IMR-90 (cell line): ENCODE measurements around the gene PIH1D1. TPM values are rescaled to one million over a fixed set of nuclear protein-coding genes. Genes with fewer than 3 reads are reported as not detected.

ENCODE experiments used
- ATAC-seq: fragments of 200-7000 bp; cut with Tn5 transposase; 2 replicates; pipeline ENCODE4 v1.9.1; 2020; ENCODE audit warnings: low read depth, mild to moderate bottlenecking, moderate library complexity
- BruUV-seq: library from RNA; stranded (reverse); fragments of 400-500 nt; replicated peaks from 2 replicates; lab custom pipeline; 2021; lab: Mats Ljungman, UMichigan
- CTCF ChIA-PET: fragments of 300-600 bp; formaldehyde crosslinking; extraction: SDS; loops from one replicate; lab custom pipeline; 2021; ENCODE audit warnings: antibody characterized with exemption; lab: Yijun Ruan, JAX
- POLR2A ChIA-PET: fragments of 300-600 bp; sonication (Branson Sonifier 250); formaldehyde crosslinking; loops from one replicate; lab custom pipeline; 2022; ENCODE audit warnings: antibody characterized with exemption; ENCODE audit not compliant: unreplicated experiment; lab: Charles Lee
- DNase-seq: peaks from one replicate; pipeline ENCODE4 v3.0.0; 2013
- H2AFZ ChIP-seq: replicated peaks from 2 replicates; pipeline ENCODE3; 2013; ENCODE audit warnings: low read length, mild to moderate bottlenecking; ENCODE audit not compliant: poor library complexity
- H2AK5ac ChIP-seq: 2 replicates; pipeline ENCODE4 v1.6.1; 2013; ENCODE audit warnings: low read depth, low read length, inconsistent platforms
- H2AK9ac ChIP-seq: replicated peaks from 2 replicates; pipeline ENCODE3; 2013; ENCODE audit warnings: mild to moderate bottlenecking, low read depth, low read length, moderate library complexity; ENCODE audit not compliant: poor library complexity
- H2BK120ac ChIP-seq: 2 replicates; pipeline ENCODE4 v1.6.1; 2013; ENCODE audit warnings: low read depth, low read length, inconsistent platforms
- H2BK15ac ChIP-seq: 3 replicates; pipeline ENCODE4 v1.6.1; 2013; ENCODE audit warnings: low read depth, low read length, inconsistent platforms
- H2BK20ac ChIP-seq: 2 replicates; pipeline ENCODE4 v1.6.1; 2013; ENCODE audit warnings: low read depth, mild to moderate bottlenecking, inconsistent platforms, low read length, moderate library complexity
- H2BK5ac ChIP-seq: 2 replicates; pipeline ENCODE4 v1.6.1; 2013; ENCODE audit warnings: mild to moderate bottlenecking, low read depth, low read length, inconsistent platforms; ENCODE audit not compliant: poor library complexity, severe bottlenecking
- H3K14ac ChIP-seq: replicated peaks from 2 replicates; pipeline ENCODE4 v1.6.1; 2013; ENCODE audit warnings: low read depth, low read length, inconsistent platforms
- H3K18ac ChIP-seq: 2 replicates; pipeline ENCODE4 v1.6.1; 2013; ENCODE audit warnings: low read depth, low read length, control low read depth
- H3K23ac ChIP-seq: 2 replicates; pipeline ENCODE4 v1.6.1; 2013; ENCODE audit warnings: low read depth, low read length, inconsistent platforms
- H3K27ac ChIP-seq: 2 replicates; pipeline ENCODE4 v1.5.1; 2013; ENCODE audit warnings: mild to moderate bottlenecking, control low read depth, low read length; ENCODE audit not compliant: insufficient read depth
- H3K27me3 ChIP-seq: 2 replicates; pipeline ENCODE4 v1.6.1; 2013; ENCODE audit warnings: low read length; ENCODE audit not compliant: control insufficient read depth, insufficient read depth
- H3K36me3 ChIP-seq: 2 replicates; pipeline ENCODE4 v1.6.1; 2013; ENCODE audit warnings: low read length, mixed read lengths; ENCODE audit not compliant: control insufficient read depth, insufficient read depth
- H3K4ac ChIP-seq: 2 replicates; pipeline ENCODE4 v1.6.1; 2013; ENCODE audit warnings: low read depth, low read length, inconsistent platforms
- H3K4me1 ChIP-seq: 2 replicates; pipeline ENCODE4 v1.6.1; 2013; ENCODE audit warnings: low read length, mixed read lengths; ENCODE audit not compliant: control insufficient read depth, insufficient read depth
- H3K4me2 ChIP-seq: 2 replicates; pipeline ENCODE4 v1.6.1; 2013; ENCODE audit warnings: low read depth, mild to moderate bottlenecking, control low read depth, low read length, moderate library complexity
- H3K4me3 ChIP-seq: 2 replicates; pipeline ENCODE4 v1.5.1; 2013; ENCODE audit warnings: low read depth, mild to moderate bottlenecking, control low read depth, low read length, moderate library complexity; ENCODE audit not compliant: insufficient read depth
- H3K56ac ChIP-seq: 2 replicates; pipeline ENCODE4 v1.6.1; 2013; ENCODE audit warnings: low read length, inconsistent platforms; ENCODE audit not compliant: insufficient read depth; ENCODE audit errors: extremely low read depth
- H3K79me1 ChIP-seq, 2 experiments: 2 replicates each; pipeline ENCODE4 v1.6.1; 2013; ENCODE audit warnings: low read length in 2 of 2, inconsistent platforms in 1 of 2, low read depth in 1 of 2
- H3K9ac ChIP-seq: 2 replicates; pipeline ENCODE4 v1.6.1; 2013; ENCODE audit warnings: low read depth, low read length, control low read depth
- H3K9me1 ChIP-seq: 2 replicates; pipeline ENCODE4 v1.6.1; 2013; ENCODE audit warnings: low read length, inconsistent platforms; ENCODE audit not compliant: insufficient read depth
- H3K9me3 ChIP-seq: 2 replicates; pipeline ENCODE4 v1.6.1; 2013; ENCODE audit warnings: low read length; ENCODE audit not compliant: control insufficient read depth, insufficient read depth
- H4K20me1 ChIP-seq: 2 replicates; pipeline ENCODE4 v1.6.1; 2013; ENCODE audit warnings: low read length, inconsistent platforms; ENCODE audit not compliant: insufficient read depth
- H4K5ac ChIP-seq: 2 replicates; pipeline ENCODE4 v1.6.1; 2013; ENCODE audit warnings: mild to moderate bottlenecking, low read depth, low read length, control low read depth
- H4K8ac ChIP-seq, 2 experiments: 2 replicates each; pipeline ENCODE4 v1.6.1; 2013; ENCODE audit warnings: low read depth in 2 of 2, low read length in 2 of 2, control low read depth in 1 of 2, inconsistent platforms in 1 of 2
- H4K91ac ChIP-seq: 2 replicates; pipeline ENCODE4 v1.6.1; 2013; ENCODE audit warnings: low read depth, low read length, inconsistent platforms; ENCODE audit not compliant: insufficient read depth
- BHLHE40 ChIP-seq: fragments of 150-350 bp; IDR thresholded peaks from 2 replicates; pipeline ENCODE4 v1.6.1; 2016; ENCODE audit warnings: mild to moderate bottlenecking, low read depth, low read length
- CEBPB ChIP-seq: IDR thresholded peaks from 2 replicates; pipeline ENCODE4 v1.6.1; 2012; ENCODE audit warnings: low read depth, low read length, improper control_type of control experiment
- CHD1 ChIP-seq: IDR thresholded peaks from 2 replicates; pipeline ENCODE4 v1.6.1; 2012; ENCODE audit warnings: low read depth, low read length, improper control_type of control experiment
- FOS ChIP-seq: fragments of 150-350 bp; IDR thresholded peaks from 2 replicates; pipeline ENCODE4 v1.6.1; 2016; ENCODE audit warnings: low read depth, low read length
- MAFK ChIP-seq: IDR thresholded peaks from 2 replicates; pipeline ENCODE4 v1.6.1; 2012; ENCODE audit warnings: low read depth, low read length, improper control_type of control experiment
- MAZ ChIP-seq: IDR thresholded peaks from 2 replicates; pipeline ENCODE4 v1.6.1; 2012; ENCODE audit warnings: low read depth, mild to moderate bottlenecking, low read length, improper control_type of control experiment, moderate library complexity, borderline replicate concordance
- MXI1 ChIP-seq: IDR thresholded peaks from 2 replicates; pipeline ENCODE4 v1.6.1; 2012; ENCODE audit warnings: low read depth, mild to moderate bottlenecking, low read length, moderate library complexity, borderline replicate concordance
- NFE2L2 ChIP-seq: fragments of 150-350 bp; IDR thresholded peaks from 2 replicates; pipeline ENCODE4 v1.6.1; 2016; ENCODE audit warnings: low read depth, mild to moderate bottlenecking, low read length
- POLR2A ChIP-seq: IDR thresholded peaks from 2 replicates; pipeline ENCODE4 v1.6.1; 2012; ENCODE audit warnings: mild to moderate bottlenecking, low read depth, low read length
- RAD21 ChIP-seq: IDR thresholded peaks from 2 replicates; pipeline ENCODE4 v1.6.1; 2012; ENCODE audit warnings: low read length, improper control_type of control experiment
- RCOR1 ChIP-seq: IDR thresholded peaks from 2 replicates; pipeline ENCODE4 v1.6.1; 2012; ENCODE audit warnings: mild to moderate bottlenecking, low read length, improper control_type of control experiment; ENCODE audit not compliant: insufficient replicate concordance
- RFX5 ChIP-seq: IDR thresholded peaks from 2 replicates; pipeline ENCODE4 v1.8.0; 2012; ENCODE audit warnings: low read depth, mild to moderate bottlenecking, low read length, moderate library complexity
- SMC3 ChIP-seq: fragments of 150-350 bp; IDR thresholded peaks from 2 replicates; pipeline ENCODE4 v1.6.1; 2016; ENCODE audit warnings: low read depth, mild to moderate bottlenecking, antibody characterized with exemption, low read length, moderate library complexity
- WGBS, 2 experiments: methylation state at CpG; one replicate each; pipeline versions ENCODE4 v1.1.5 to v1.1.7; 2013; ENCODE audit warnings: missing lambda C conversion rate in 2 of 2; ENCODE audit not compliant: insufficient read length in 1 of 2; ENCODE audit errors: extremely low coverage in 2 of 2; 5-methylcytosine and 5-hydroxymethylcytosine counted together
- dilution Hi-C: fragments of 300-500 bp; cut with HindIII; formaldehyde crosslinking; loops from one replicate; pipeline ENCODE4 v1.14.3; 2018; ENCODE audit warnings: low sequenced_read_pairs; ENCODE audit not compliant: unreplicated experiment
- in situ Hi-C: fragments of 300-500 bp; cut with MboI; formaldehyde crosslinking; loops from 3 replicates; pipeline ENCODE4 v1.14.3; 2019; ENCODE audit warnings: low sequenced_read_pairs, inconsistent platforms, mixed read lengths
- intact Hi-C: fragments of 100-400 bp; cut with micrococcal nuclease; formaldehyde crosslinking; loops from 2 replicates; pipeline ENCODE4 v1.10.0; 2022
- polyA plus RNA-seq, 3 experiments: library from polyadenylated mRNA; depleted of rRNA; stranded (reverse); fragments of >200 nt; gene quantifications; 2 replicates each; pipeline ENCODE4 v1.2.3, GENCODE V29; 2012; ENCODE audit warnings: low replicate concordance in 1 of 3
- total RNA-seq: library from RNA; depleted of rRNA; stranded (reverse); fragments of >200 nt; gene quantifications from 2 replicates; pipeline ENCODE4 v1.2.3, GENCODE V29; 2012
- TF ChIP-seq, protein P1 (sequence below): fragments of 150-350 bp; IDR thresholded peaks from 2 replicates; pipeline ENCODE4 v1.6.1; 2017; ENCODE audit warnings: mild to moderate bottlenecking, antibody characterized with exemption, low read length, low read depth
- TF ChIP-seq, protein P2 (sequence below): fragments of 150-350 bp; IDR thresholded peaks from 2 replicates; pipeline ENCODE4 v1.6.1; 2016; ENCODE audit warnings: low read depth, mild to moderate bottlenecking, low read length, moderate library complexity, borderline replicate concordance

PIH1D1 gene
- total and polyA plus RNA-seq, 2 of the 4 experiments (the other 2 are of a cell fraction), result 77.9 to 122 TPM

GRCh38 chr19:49465371-49465770, 13.8 kb upstream of the PIH1D1 start:
- Histone ChIP-seq H4K91ac (no peak overlapping the region), H2BK120ac (no peak overlapping the region), H3K27me3 (no peaks in the 10 kb centered on the region), H2AFZ (no peak overlapping the region), H3K18ac (no peak overlapping the region), H3K23ac (no peak overlapping the region), H3K56ac (no peak overlapping the region), H3K36me3 (peaks cover 10% of the 10 kb centered on the region), H4K5ac (no peak overlapping the region), H3K4ac (no peak overlapping the region), H2BK20ac (no peak overlapping the region), H3K9me3 (no peaks in the 10 kb centered on the region), H2BK15ac (no peak overlapping the region), H3K14ac (no peak overlapping the region), H3K9ac (no peak overlapping the region), H4K20me1 (no peaks in the 10 kb centered on the region), H2AK9ac (no peak overlapping the region), H4K8ac (no peak overlapping the region), H2AK5ac (no peak overlapping the region), H3K4me1 (peaks cover 2% of the 10 kb centered on the region; the same call in 1 of the 2 replicates), H3K9me1 (peaks cover 2% of the 10 kb centered on the region; the same call in 1 of the 2 replicates), H3K4me3 (no peak overlapping the region), H3K27ac (no peak overlapping the region), H3K4me2 (no peak overlapping the region), H3K79me1 (no peaks in the 10 kb centered on the region), H2BK5ac (no peak overlapping the region)
- DNase-seq, result no peak
- dilution Hi-C loops, result no loop called here
- ChIA-PET POLR2A (no interaction called here), CTCF (no interaction called here)
- ATAC-seq, result no peak
- no TSS peak for BruUV-seq
- TF ChIP-seq, protein P1, sequence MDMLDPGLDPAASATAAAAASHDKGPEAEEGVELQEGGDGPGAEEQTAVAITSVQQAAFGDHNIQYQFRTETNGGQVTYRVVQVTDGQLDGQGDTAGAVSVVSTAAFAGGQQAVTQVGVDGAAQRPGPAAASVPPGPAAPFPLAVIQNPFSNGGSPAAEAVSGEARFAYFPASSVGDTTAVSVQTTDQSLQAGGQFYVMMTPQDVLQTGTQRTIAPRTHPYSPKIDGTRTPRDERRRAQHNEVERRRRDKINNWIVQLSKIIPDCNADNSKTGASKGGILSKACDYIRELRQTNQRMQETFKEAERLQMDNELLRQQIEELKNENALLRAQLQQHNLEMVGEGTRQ, result no peak
- TF ChIP-seq NFE2L2 (no peak), MAZ (no peak), RAD21 (no peak), SMC3 (no peak), MAFK (no peak), BHLHE40 (no peak), POLR2A (no peak), CHD1 (no peak), MXI1 (no peak), RFX5 (no peak), CEBPB (no peak), FOS (no peak), RCOR1 (no peak)
- TF ChIP-seq, protein P2, sequence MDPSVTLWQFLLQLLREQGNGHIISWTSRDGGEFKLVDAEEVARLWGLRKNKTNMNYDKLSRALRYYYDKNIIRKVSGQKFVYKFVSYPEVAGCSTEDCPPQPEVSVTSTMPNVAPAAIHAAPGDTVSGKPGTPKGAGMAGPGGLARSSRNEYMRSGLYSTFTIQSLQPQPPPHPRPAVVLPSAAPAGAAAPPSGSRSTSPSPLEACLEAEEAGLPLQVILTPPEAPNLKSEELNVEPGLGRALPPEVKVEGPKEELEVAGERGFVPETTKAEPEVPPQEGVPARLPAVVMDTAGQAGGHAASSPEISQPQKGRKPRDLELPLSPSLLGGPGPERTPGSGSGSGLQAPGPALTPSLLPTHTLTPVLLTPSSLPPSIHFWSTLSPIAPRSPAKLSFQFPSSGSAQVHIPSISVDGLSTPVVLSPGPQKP, result no peak
- WGBS, 2 experiments, result no CpG with 5 or more reads among the region's 3 CpGs
- in situ Hi-C loops, result no loop called here
- intact Hi-C loops, result no loop called here
